HepG2 (cell line): ENCODE measurements around the gene ZFPL1. TPM values are rescaled to one million over a fixed set of nuclear protein-coding genes. Genes with fewer than 3 reads are reported as not detected.

Experiments used
- BCL6 ChIP-seq: IDR thresholded peaks from 2 replicates; pipeline ENCODE4 v1.6.1; 2016; ENCODE audit warnings: missing genetic modification reagents, missing compliant biosample characterization
- BRCA1 ChIP-seq: sonication (generic); formaldehyde crosslinking; IDR thresholded peaks from 2 replicates; pipeline ENCODE4 v1.4.0; 2020; ENCODE audit warnings: missing genetic modification reagents
- CREM ChIP-seq, 2 experiments: sonication (generic) in 1 of 2; formaldehyde crosslinking in 1 of 2; IDR thresholded peaks; 2 replicates each; pipeline versions ENCODE4 v1.4.0 to v1.6.1; 2016 to 2020; ENCODE audit warnings: antibody characterized with exemption in 1 of 2, mild to moderate bottlenecking in 1 of 2, missing genetic modification reagents in 1 of 2
- DMAP1 ChIP-seq: IDR thresholded peaks from 2 replicates; pipeline ENCODE4 v1.6.1; 2016
- FOXP1 ChIP-seq, 2 experiments: fragments of 450-650 bp in 1 of 2; IDR thresholded peaks; 2 replicates each; pipeline ENCODE4 v1.6.1; 2017 to 2018; ENCODE audit warnings: antibody characterized with exemption in 1 of 2
- GATA4 ChIP-seq: sonication (generic); IDR thresholded peaks from 2 replicates; pipeline ENCODE4 v1.6.1; 2016; ENCODE audit warnings: antibody characterized with exemption, low read depth, borderline replicate concordance
- HMG20B ChIP-seq: conservative IDR thresholded peaks from 2 replicates; pipeline ENCODE4 v1.6.1; 2016; ENCODE audit warnings: missing genetic modification reagents, missing compliant biosample characterization
- IRX3 ChIP-seq: sonication (generic); formaldehyde crosslinking; IDR thresholded peaks from 2 replicates; pipeline ENCODE4 v1.8.1; 2023; ENCODE audit warnings: mild to moderate bottlenecking, low read depth, missing genetic modification reagents, borderline replicate concordance
- MBD4 ChIP-seq: IDR thresholded peaks from 2 replicates; pipeline ENCODE4 v1.6.1; 2012; ENCODE audit warnings: low read length, inconsistent platforms, borderline replicate concordance
- NFYB ChIP-seq: sonication (generic); formaldehyde crosslinking; IDR thresholded peaks from 2 replicates; pipeline ENCODE4 v1.4.0; 2020; ENCODE audit warnings: missing genetic modification reagents
- SAFB2 ChIP-seq: sonication (generic); formaldehyde crosslinking; IDR thresholded peaks from 2 replicates; pipeline ENCODE4 v1.5.1; 2020; ENCODE audit warnings: missing genetic modification reagents, low read depth, mild to moderate bottlenecking, borderline replicate concordance
- SOX13 ChIP-seq, 3 experiments: fragments of 450-650 bp in 1 of 3; sonication (generic) in 1 of 3; formaldehyde crosslinking in 1 of 3; IDR thresholded peaks in 2 of 3; conservative IDR thresholded peaks in 1 of 3; 2 replicates each; pipeline versions ENCODE4 v1.5.0 to v1.6.1; 2016 to 2020; ENCODE audit warnings: antibody characterized with exemption in 1 of 3, mild to moderate bottlenecking in 1 of 3, missing compliant biosample characterization in 1 of 3, missing genetic modification reagents in 1 of 3, moderate library complexity in 1 of 3
- ZBTB3 ChIP-seq: sonication (generic); formaldehyde crosslinking; IDR thresholded peaks from 2 replicates; pipeline ENCODE4 v1.4.0; 2020; ENCODE audit warnings: low read depth, mild to moderate bottlenecking, moderate library complexity, missing genetic modification reagents, borderline replicate concordance
- ZMYM4 ChIP-seq: sonication (generic); formaldehyde crosslinking; IDR thresholded peaks from 2 replicates; pipeline ENCODE4 v1.8.1; 2023; ENCODE audit warnings: mild to moderate bottlenecking, missing genetic modification reagents
- ZNF207 ChIP-seq: fragments of 450-650 bp; IDR thresholded peaks from 2 replicates; pipeline ENCODE4 v1.6.1; 2016; ENCODE audit warnings: antibody characterized with exemption, borderline replicate concordance
- ZNF317 ChIP-seq: sonication (generic); formaldehyde crosslinking; IDR thresholded peaks from 2 replicates; pipeline ENCODE4 v1.5.0; 2020; ENCODE audit warnings: mild to moderate bottlenecking, missing genetic modification reagents
- ZNF562 ChIP-seq: sonication (generic); formaldehyde crosslinking; IDR thresholded peaks from 2 replicates; pipeline ENCODE4 v1.8.0; 2022; ENCODE audit warnings: missing genetic modification reagents, borderline replicate concordance
- ZNF570 ChIP-seq: sonication (generic); formaldehyde crosslinking; IDR thresholded peaks from 2 replicates; pipeline ENCODE4 v1.4.0; 2020; ENCODE audit warnings: mild to moderate bottlenecking, missing genetic modification reagents, borderline replicate concordance
- ZXDC ChIP-seq: sonication (generic); formaldehyde crosslinking; IDR thresholded peaks from 2 replicates; pipeline ENCODE4 v1.5.0; 2020; ENCODE audit warnings: mild to moderate bottlenecking, missing genetic modification reagents
- polyA plus RNA-seq, 8 experiments: library from polyadenylated mRNA; depleted of rRNA in 3 of 8; stranded (reverse) in 7 of 8; unstranded in 1 of 8; fragments of >200 nt; fragmentation: Illumina TruSeq in 4 of 8; extraction: Trizol in 4 of 8; gene quantifications; 2 replicates each; pipeline versions ENCODE4 v1.2.1 to v1.2.3, GENCODE V29; 2011 to 2016; ENCODE audit warnings: low read depth in 4 of 8, missing spikeins in 1 of 8, mixed read lengths in 1 of 8; ENCODE audit not compliant: insufficient read depth in 1 of 8
- total RNA-seq, 5 experiments: library from RNA; depleted of rRNA; stranded (reverse); fragments of >200 nt; fragmentation: Illumina TruSeq; extraction: Trizol; gene quantifications; 2 replicates each; pipeline ENCODE4 v1.2.3, GENCODE V29; 2016; ENCODE audit warnings: low read depth in 1 of 5
- TF ChIP-seq, protein P1 (sequence below): sonication (generic); formaldehyde crosslinking; IDR thresholded peaks from 2 replicates; pipeline ENCODE4 v1.9.0; 2021; ENCODE audit warnings: missing genetic modification reagents, mild to moderate bottlenecking, borderline replicate concordance
- TF ChIP-seq, protein P2 (sequence below): sonication (generic); formaldehyde crosslinking; IDR thresholded peaks from 2 replicates; pipeline ENCODE4 v1.5.0; 2020; ENCODE audit warnings: mild to moderate bottlenecking, low read depth, missing genetic modification reagents, borderline replicate concordance
- TF ChIP-seq, protein P3 (sequence below): sonication (generic); formaldehyde crosslinking; conservative IDR thresholded peaks from 2 replicates; pipeline ENCODE4 v1.8.0; 2022; ENCODE audit warnings: mild to moderate bottlenecking, moderate library complexity, missing genetic modification reagents

The ZFPL1 gene
- total and polyA plus RNA-seq, 2 of the 13 experiments (the other 11 are each of a cell fraction or from before 2014, with no cell fraction given), result 32.2 to 56.0 TPM

DNA sequence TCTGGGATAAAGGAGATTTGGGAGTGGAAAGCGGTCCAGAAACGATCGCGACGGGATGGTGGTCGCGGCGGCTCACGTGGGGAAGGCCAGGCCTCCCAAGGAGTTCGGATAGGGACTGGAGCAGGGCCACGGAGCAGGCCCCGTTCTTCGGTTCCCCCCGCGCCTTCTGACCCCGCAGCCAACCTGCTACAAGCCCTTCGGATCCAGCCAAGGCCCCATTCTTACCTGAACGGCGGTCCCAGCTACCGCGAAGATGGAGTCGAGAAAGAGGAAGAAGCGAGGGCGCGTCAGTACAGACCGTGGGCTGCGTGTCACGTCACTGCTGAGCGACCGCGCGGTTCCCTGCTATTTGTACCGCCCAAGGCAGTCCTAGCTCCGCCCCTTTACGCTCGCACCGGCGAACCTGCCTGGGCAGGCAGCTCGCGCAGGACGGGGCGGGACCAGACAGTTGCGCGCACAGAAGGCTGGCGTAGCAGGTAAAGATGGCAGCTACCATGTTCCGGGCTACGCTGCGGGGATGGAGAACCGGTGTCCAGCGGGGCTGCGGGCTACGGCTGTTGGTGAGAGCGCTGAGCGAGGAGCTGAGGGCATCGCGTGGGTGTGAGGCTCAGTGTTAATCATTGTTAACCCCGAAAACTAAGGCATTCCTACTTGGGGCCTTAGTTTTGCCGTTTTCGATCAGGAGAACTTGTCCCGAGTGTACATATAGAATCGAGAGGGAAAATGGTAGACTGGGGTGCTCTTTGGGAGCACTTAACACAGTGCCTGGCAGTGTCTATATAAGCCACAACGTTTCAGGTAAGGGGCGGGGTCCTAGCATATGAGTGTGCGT is 38.1 kb downstream of the ZFPL1 start, which contains the start of the genes FAU and MRPL49 (continued):
- peak; percentile 38; the same call in 1 of the 2 replicates for TF ChIP-seq HMG20B (CRISPR knock-in tag)
- TF ChIP-seq MBD4, result no peak
- peak; percentile 70; the same call in 1 of the 2 replicates for TF ChIP-seq ZMYM4 (CRISPR knock-in tag)
- TF ChIP-seq GATA4, result peak; percentile 60; the same call in 1 of the 2 replicates
- TF ChIP-seq NFYB, result peak; percentile 65; the same call in 1 of the 2 replicates
- TF ChIP-seq BCL6 (CRISPR knock-in tag), result 0 out of 2 replicates have a peak, but pooled peaks have one; percentile 14
- no peak for TF ChIP-seq BRCA1 (CRISPR knock-in tag)
- TF ChIP-seq SAFB2 (CRISPR knock-in tag), result no peak; the same call in 1 of the 2 replicates
- TF ChIP-seq DMAP1 (CRISPR knock-in tag), result peak; percentile 58
- peak; percentile 20; the same call in 1 of the 2 replicates for TF ChIP-seq ZBTB3
- TF ChIP-seq, protein P1, sequence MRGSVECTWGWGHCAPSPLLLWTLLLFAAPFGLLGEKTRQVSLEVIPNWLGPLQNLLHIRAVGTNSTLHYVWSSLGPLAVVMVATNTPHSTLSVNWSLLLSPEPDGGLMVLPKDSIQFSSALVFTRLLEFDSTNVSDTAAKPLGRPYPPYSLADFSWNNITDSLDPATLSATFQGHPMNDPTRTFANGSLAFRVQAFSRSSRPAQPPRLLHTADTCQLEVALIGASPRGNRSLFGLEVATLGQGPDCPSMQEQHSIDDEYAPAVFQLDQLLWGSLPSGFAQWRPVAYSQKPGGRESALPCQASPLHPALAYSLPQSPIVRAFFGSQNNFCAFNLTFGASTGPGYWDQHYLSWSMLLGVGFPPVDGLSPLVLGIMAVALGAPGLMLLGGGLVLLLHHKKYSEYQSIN (CRISPR knock-in tag), result no peak; the same call in 1 of the 2 replicates
- no peak for TF ChIP-seq ZNF562 (CRISPR knock-in tag)
- no peak for TF ChIP-seq SOX13 (IDR thresholded peaks at IDR 0.05)
- 0 out of 4 replicates have a peak, but pooled peaks of 1 of the 2 experiments have one; percentile 20 for TF ChIP-seq SOX13 (CRISPR knock-in tag; conservative IDR thresholded peaks at IDR 0.05 in 1 of 2, IDR thresholded peaks at IDR 0.05 in 1 of 2)
- TF ChIP-seq, protein P2, sequence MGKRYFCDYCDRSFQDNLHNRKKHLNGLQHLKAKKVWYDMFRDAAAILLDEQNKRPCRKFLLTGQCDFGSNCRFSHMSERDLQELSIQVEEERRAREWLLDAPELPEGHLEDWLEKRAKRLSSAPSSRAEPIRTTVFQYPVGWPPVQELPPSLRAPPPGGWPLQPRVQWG (CRISPR knock-in tag), result peak; percentile 85; the same call in 1 of the 2 replicates
- no peak for TF ChIP-seq FOXP1 (IDR thresholded peaks at IDR 0.05)
- no peak for TF ChIP-seq FOXP1 (CRISPR knock-in tag; IDR thresholded peaks at IDR 0.05)
- TF ChIP-seq ZNF570 (CRISPR knock-in tag), result no peak
- TF ChIP-seq IRX3 (CRISPR knock-in tag), result no peak
- TF ChIP-seq, protein P3, sequence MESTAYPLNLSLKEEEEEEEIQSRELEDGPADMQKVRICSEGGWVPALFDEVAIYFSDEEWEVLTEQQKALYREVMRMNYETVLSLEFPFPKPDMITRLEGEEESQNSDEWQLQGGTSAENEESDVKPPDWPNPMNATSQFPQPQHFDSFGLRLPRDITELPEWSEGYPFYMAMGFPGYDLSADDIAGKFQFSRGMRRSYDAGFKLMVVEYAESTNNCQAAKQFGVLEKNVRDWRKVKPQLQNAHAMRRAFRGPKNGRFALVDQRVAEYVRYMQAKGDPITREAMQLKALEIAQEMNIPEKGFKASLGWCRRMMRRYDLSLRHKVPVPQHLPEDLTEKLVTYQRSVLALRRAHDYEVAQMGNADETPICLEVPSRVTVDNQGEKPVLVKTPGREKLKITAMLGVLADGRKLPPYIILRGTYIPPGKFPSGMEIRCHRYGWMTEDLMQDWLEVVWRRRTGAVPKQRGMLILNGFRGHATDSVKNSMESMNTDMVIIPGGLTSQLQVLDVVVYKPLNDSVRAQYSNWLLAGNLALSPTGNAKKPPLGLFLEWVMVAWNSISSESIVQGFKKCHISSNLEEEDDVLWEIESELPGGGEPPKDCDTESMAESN (CRISPR knock-in tag), result 0 out of 2 replicates have a peak, but pooled peaks have one; percentile 60
- no peak for TF ChIP-seq ZNF207
- peak; percentile 70; the same call in 1 of the 2 replicates for TF ChIP-seq ZNF317 (CRISPR knock-in tag)
- TF ChIP-seq CREM (IDR thresholded peaks at IDR 0.05), result peak; percentile 99
- peak; percentile 82 for TF ChIP-seq CREM (CRISPR knock-in tag; IDR thresholded peaks at IDR 0.05)
- TF ChIP-seq ZXDC (CRISPR knock-in tag), result peak; percentile 91; the same call in 1 of the 2 replicates
